ENCODE results near the gene CNNM1. TPM values are rescaled to one million over a fixed set of nuclear protein-coding genes. Genes with fewer than 3 reads are reported as not detected.

Gene CNNM1
- total RNA-seq, 8 experiments from 2014 or later = 1.4 to 4.0 (median 2.8) TPM

DNA sequence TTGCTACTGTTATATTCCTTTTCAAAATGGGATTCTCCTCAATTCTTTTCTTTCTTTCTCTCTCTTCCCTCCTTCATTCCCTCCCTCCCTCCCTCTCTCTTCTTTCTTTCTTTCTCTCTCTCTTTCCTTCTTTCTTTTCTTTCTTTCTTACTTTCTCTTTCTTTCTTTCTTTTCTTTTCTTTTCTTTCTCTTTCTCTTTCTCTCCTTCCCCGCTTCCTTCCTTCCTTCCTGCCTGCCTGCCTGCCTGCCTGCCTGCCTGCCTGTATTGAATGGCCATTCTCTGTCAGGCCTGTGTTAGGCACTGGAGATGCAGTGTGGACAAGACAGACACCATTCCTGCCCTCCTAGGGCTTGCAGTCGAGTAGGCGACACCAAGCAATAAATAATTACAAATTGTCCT lies 11.5 kb downstream of the CNNM1 start:
- in situ Hi-C loops (cut with MboI; ENCODE audit: low pct_unique_long_range_greater_than_20kb in 2 of 9, low sequenced_read_pairs in 9 of 9, unreplicated experiment in 9 of 9) = no loop called here
- Histone ChIP-seq H3K4me1 (replicated peaks in 1 of 2) (peaks cover 21 to 30% of the 10 kb centered on the region in 2 donors), H3K27ac (no peak overlapping the region), H3K4me3 (no peak overlapping the region)
- ATAC-seq (replicated peaks in 6 of 8) = no peak
- 82 to 100% (median 90%) methylated on average over 1 to 3 of the region's 3 CpGs; no CpG with 5 or more reads in 6 of the 10 experiments for whole genome bisulfite sequencing, 10 experiments

DNA sequence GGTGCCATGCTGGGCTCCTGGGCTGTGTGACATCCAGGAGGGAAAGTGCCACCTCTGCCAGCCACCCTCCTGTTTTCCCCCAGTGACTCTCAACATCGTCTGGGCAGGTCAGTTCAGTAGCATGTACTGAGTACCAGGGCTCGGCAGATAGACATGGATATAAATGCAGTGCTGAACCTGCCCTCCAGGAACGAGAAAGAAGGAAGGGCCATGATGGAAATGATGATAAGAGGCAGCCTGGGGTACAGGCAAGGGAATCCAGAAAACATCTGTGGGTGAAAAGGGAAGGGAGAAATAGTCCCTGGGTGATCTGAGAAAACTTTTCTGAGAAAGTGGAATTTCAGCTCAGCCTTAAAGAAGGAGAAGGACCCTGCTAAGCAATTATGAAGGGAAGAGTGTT lies 12.1 kb downstream of the CNNM1 start:
- no peak overlapping the region for H3K4me3 ChIP-seq
- no peak for ATAC-seq (replicated peaks in 6 of 8)
- in situ Hi-C loops (cut with MboI; ENCODE audit: low pct_unique_long_range_greater_than_20kb in 2 of 9, low sequenced_read_pairs in 9 of 9, unreplicated experiment in 9 of 9) = no loop called here
- peaks cover 21 to 28% of the 10 kb centered on the region in 2 donors for H3K4me1 ChIP-seq (replicated peaks in 1 of 2)
- no peak overlapping the region for H3K27ac ChIP-seq
- 50 to 100% (median 87%) methylated on average over 1 to 3 of the region's 3 CpGs; no CpG with 5 or more reads in 2 of the 10 experiments for WGBS, 10 experiments

- Histone ChIP-seq H3K27ac (no peak overlapping the region), H3K4me3 (no peak overlapping the region), H3K4me1 (replicated peaks in 1 of 2) (peaks cover 15 to 21% of the 10 kb centered on the region in 2 donors)
- peak in 1 of 8 experiments; percentile 64 for ATAC-seq (replicated peaks in 6 of 8)
- in situ Hi-C loops (cut with MboI; ENCODE audit: low pct_unique_long_range_greater_than_20kb in 2 of 9, low sequenced_read_pairs in 9 of 9, unreplicated experiment in 9 of 9) = no loop called here
- 40 to 100% (median 82%) methylated on average over 1 to 3 of the region's 3 CpGs for WGBS, 10 experiments
Observed at GRCh38 chr10:99341860-99342490, 12.8 kb downstream of the CNNM1 start.

DNA sequence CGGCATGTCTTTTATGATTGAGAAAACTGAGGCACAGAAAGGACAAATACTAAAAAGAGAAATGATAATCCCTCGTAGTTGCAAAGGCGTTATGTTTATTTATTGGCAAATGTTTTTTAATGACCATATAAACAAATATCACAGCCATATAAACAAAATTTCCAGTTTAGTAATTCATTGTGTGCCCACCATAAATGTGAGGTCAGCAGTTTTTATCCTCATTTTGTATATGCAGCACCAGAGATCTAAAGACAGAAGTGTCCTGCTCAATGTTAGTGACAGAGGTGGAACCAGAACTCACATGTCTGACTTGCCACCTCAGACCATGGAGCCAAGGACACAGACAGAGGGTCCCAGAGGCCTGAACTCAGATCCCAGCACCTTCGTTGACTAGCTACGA lies 14.1 kb downstream of the CNNM1 start:
- 88 to 100% (median 98%) methylated on average over 2 to 5 of the region's 5 CpGs; no CpG with 5 or more reads in 2 of the 10 experiments for WGBS, 10 experiments
- in situ Hi-C loops (cut with MboI; ENCODE audit: low pct_unique_long_range_greater_than_20kb in 2 of 9, low sequenced_read_pairs in 9 of 9, unreplicated experiment in 9 of 9) = no loop called here
- no peak for ATAC-seq (replicated peaks in 6 of 8)
- H3K4me3 ChIP-seq = no peak overlapping the region
- H3K27ac ChIP-seq = no peak overlapping the region
- H3K4me1 ChIP-seq (replicated peaks in 1 of 2) = peaks cover 10 to 12% of the 10 kb centered on the region in 2 donors

DNA sequence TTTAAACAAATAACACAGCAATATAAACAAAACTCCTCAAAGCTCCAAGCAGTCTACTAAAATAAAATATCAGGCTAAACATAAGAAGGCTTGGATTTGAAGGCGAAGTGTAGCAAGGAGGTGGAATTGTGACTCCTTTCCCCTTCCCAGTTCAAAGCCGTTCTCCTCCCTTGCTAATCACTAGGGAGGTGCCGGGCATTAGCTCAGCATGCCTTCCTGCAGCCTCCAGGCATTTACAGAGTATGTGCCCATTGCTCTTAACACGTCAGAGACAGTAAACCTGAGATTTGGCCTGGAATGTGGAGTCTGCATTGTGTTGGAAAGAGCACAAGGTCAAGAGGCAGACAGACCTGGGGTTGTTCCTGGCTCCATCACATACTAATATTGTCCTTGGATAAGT lies 15.6 kb downstream of the CNNM1 start:
- in situ Hi-C loops (cut with MboI; ENCODE audit: low pct_unique_long_range_greater_than_20kb in 2 of 9, low sequenced_read_pairs in 9 of 9, unreplicated experiment in 9 of 9) = no loop called here
- ATAC-seq (replicated peaks in 6 of 8) = peak in 3 of 8 experiments; percentile 82 to 91 (median 90)
- Histone ChIP-seq H3K27ac (no peak overlapping the region), H3K4me1 (replicated peaks in 1 of 2) (peaks cover 10 to 12% of the 10 kb centered on the region in 2 donors), H3K4me3 (no peak overlapping the region)
- 29 to 100% (median 64%) methylated on average over 1 to 4 of the region's 4 CpGs; no CpG with 5 or more reads in 4 of the 10 experiments for WGBS, 10 experiments

DNA sequence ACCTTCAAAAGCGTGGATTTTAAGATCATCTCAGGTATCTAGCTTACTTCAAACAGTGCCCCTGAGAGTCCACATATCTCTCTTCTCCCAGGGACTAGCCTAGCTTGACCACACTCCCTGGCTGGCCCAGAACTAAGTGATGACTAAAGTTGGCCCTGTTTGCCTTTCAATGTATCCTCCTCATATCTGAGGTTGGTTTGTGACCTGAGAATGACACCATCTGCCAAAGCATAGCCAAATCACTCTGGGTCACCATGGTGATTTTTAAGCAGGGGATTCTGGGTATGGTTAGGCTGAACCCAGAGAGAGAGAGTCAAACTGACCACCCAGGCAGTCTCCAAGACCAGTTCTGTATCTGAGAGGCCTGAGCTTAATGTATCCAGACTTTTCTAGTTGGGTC lies 16.2 kb downstream of the CNNM1 start:
- in situ Hi-C loops (cut with MboI; ENCODE audit: low pct_unique_long_range_greater_than_20kb in 2 of 9, low sequenced_read_pairs in 9 of 9, unreplicated experiment in 9 of 9) = no loop called here
- H3K4me1 ChIP-seq (replicated peaks in 1 of 2) = peaks cover 10 to 12% of the 10 kb centered on the region in 2 donors
- 67 to 100% (median 100%) methylated on average over 1 of the region's 1 CpG; no CpG with 5 or more reads in 3 of the 10 experiments for WGBS, 10 experiments
- H3K27ac ChIP-seq = no peak overlapping the region
- ATAC-seq (replicated peaks in 6 of 8) = peak in 2 of 8 experiments; percentile 12 to 13
- no peak overlapping the region for H3K4me3 ChIP-seq

DNA sequence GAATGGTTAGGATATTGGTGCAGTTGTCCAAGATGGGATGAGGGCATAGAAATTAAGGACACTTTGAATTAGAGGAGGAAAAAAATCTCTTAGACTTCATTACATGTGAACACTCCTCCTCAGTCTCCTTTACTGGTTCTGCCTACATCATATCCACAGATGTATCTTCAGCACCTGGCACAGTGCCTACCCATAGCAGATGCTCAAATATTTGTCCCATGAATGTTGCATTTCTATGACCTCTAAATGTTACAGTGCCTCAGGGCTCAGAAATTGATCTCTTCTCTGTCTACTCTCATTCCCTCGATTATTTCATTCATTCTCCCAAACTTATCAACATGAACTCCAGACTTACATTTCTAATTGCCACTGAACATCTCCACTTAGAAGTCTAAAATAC lies 17.1 kb downstream of the CNNM1 start:
- 0 to 100% (median 39%) methylated on average over 1 of the region's 1 CpG; no CpG with 5 or more reads in 2 of the 10 experiments for WGBS, 10 experiments
- Histone ChIP-seq H3K27ac (no peak overlapping the region), H3K4me1 (replicated peaks in 1 of 2) (peaks cover 10 to 11% of the 10 kb centered on the region in 2 donors), H3K4me3 (no peak overlapping the region)
- peak in 3 of 8 experiments; percentile 37 to 86 (median 53) for ATAC-seq (replicated peaks in 6 of 8)
- in situ Hi-C loops (cut with MboI; ENCODE audit: low pct_unique_long_range_greater_than_20kb in 2 of 9, low sequenced_read_pairs in 9 of 9, unreplicated experiment in 9 of 9) = no loop called here

- Histone ChIP-seq H3K27ac (no peak overlapping the region), H3K4me1 (replicated peaks in 1 of 2) (peaks cover 0 to 3% of the 10 kb centered on the region in 2 donors), H3K4me3 (no peak overlapping the region)
- in situ Hi-C loops (cut with MboI; ENCODE audit: low pct_unique_long_range_greater_than_20kb in 2 of 9, low sequenced_read_pairs in 9 of 9, unreplicated experiment in 9 of 9) = no loop called here
- no peak for ATAC-seq (replicated peaks in 6 of 8)
- 83 to 100% (median 100%) methylated on average over 1 to 4 of the region's 5 CpGs; no CpG with 5 or more reads in 3 of the 10 experiments for WGBS, 10 experiments
Observed at GRCh38 chr10:99347672-99348071, 18.5 kb downstream of the CNNM1 start.

- in situ Hi-C loops (cut with MboI; ENCODE audit: low pct_unique_long_range_greater_than_20kb in 2 of 9, low sequenced_read_pairs in 9 of 9, unreplicated experiment in 9 of 9) = no loop called here
- 20 to 100% (median 80%) methylated on average over 1 of the region's 1 CpG; no CpG with 5 or more reads in 5 of the 10 experiments for WGBS, 10 experiments
- ATAC-seq (replicated peaks in 6 of 8) = no peak
- Histone ChIP-seq H3K4me1 (replicated peaks in 1 of 2) (no peaks in the 10 kb centered on the region), H3K27ac (no peak overlapping the region), H3K4me3 (no peak overlapping the region)
Observed at GRCh38 chr10:99353182-99353581, 24.0 kb downstream of the CNNM1 start.

DNA sequence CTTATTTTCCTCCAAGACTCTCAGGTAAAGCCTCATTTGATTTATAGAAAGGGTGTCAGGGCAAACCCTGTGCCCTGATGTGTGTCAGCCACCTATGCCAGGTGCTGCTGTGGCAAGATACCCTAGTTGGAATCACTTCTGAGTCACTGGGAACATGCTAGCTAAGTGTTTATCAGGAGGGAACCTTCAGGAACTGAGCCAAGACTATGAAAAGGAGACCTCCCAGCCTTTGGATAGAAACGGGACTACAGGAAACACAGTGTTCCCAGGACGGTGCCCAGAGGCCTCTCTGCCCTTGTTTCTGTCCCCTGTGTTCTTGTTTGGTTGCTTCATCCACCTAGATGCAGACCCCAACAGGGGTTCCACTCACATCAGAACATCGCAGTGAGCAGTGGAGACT lies 28.5 kb downstream of the CNNM1 start:
- no peak overlapping the region for H3K27ac ChIP-seq
- ATAC-seq (replicated peaks in 6 of 8) = peak in 1 of 8 experiments; percentile 40
- WGBS, 10 experiments = 44 to 100% (median 80%) methylated on average over 1 to 3 of the region's 3 CpGs; no CpG with 5 or more reads in 3 of the 10 experiments

DNA sequence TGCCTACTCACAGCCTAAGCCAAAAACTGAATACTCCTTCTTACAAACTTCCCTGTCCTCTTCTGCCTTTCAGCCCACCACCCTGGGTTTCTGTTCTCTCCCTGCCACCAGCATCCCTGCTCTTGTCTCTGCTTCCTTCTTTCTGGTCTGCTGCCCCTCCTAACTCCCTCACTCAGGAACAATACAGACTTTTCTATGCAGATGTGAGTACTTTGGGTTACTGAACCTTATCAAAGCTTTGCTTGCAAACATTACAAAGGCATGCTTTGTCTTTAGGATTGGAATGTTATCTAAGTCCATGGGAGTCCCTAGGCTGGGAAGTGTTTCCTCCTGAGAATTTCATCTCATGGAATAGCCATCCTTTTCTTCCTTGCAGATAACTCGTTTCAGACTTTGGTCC lies 28.9 kb downstream of the CNNM1 start:
- Histone ChIP-seq H3K4me3 (no peak overlapping the region), H3K27ac (no peak overlapping the region), H3K4me1 (replicated peaks in 1 of 2) (no peaks in the 10 kb centered on the region)
- in situ Hi-C loops (cut with MboI; ENCODE audit: low pct_unique_long_range_greater_than_20kb in 2 of 9, low sequenced_read_pairs in 9 of 9, unreplicated experiment in 9 of 9) = no loop called here
- ATAC-seq (replicated peaks in 6 of 8) = no peak
- 43 to 80% (median 66%) methylated on average over 1 of the region's 1 CpG; no CpG with 5 or more reads in 4 of the 10 experiments for WGBS, 10 experiments

More for the DNA sequence above, 28.5 kb downstream of the CNNM1 start:
- no peak overlapping the region for H3K4me3 ChIP-seq
- in situ Hi-C loops (cut with MboI; ENCODE audit: low pct_unique_long_range_greater_than_20kb in 2 of 9, low sequenced_read_pairs in 9 of 9, unreplicated experiment in 9 of 9) = no loop called here
- no peaks in the 10 kb centered on the region for H3K4me1 ChIP-seq (replicated peaks in 1 of 2)

DNA sequence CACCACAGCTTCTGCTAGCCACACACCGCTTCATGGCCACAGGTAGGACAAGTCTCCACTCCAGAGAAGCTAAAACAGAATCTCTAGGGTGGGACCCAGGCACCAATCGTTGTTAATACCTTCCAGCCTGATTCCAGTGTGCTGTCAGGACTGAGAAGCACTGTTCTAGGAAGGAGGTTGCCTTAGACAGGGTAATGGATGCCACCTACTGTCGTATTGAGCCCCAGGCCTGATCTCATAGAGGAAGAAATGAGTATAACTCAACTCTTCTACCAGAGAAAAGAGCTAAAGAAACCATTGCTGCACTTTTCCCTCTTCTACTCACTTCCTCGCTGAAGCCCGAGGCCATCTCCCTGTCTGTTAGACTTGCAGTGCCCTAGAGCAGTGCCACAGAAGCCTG lies 31.8 kb downstream of the CNNM1 start:
- no peak overlapping the region for H3K4me3 ChIP-seq
- ATAC-seq (replicated peaks in 6 of 8) = peak in 3 of 8 experiments; percentile 25 to 63 (median 40)
- no peak overlapping the region for H3K27ac ChIP-seq
- in situ Hi-C loops (cut with MboI; ENCODE audit: low pct_unique_long_range_greater_than_20kb in 2 of 9, low sequenced_read_pairs in 9 of 9, unreplicated experiment in 9 of 9) = no loop called here
- WGBS, 10 experiments = 40 to 100% (median 82%) methylated on average over 1 to 4 of the region's 5 CpGs; no CpG with 5 or more reads in 2 of the 10 experiments
- H3K4me1 ChIP-seq (replicated peaks in 1 of 2) = no peaks in the 10 kb centered on the region

GRCh38 chr10:99364125-99364524 lies 35.0 kb downstream of the CNNM1 start:
- no peak overlapping the region for H3K27ac ChIP-seq
- no peaks in the 10 kb centered on the region for H3K4me1 ChIP-seq (replicated peaks in 1 of 2)
- in situ Hi-C loops (cut with MboI; ENCODE audit: low pct_unique_long_range_greater_than_20kb in 2 of 9, low sequenced_read_pairs in 9 of 9, unreplicated experiment in 9 of 9) = no loop called here
- no peak overlapping the region for H3K4me3 ChIP-seq
- ATAC-seq (replicated peaks in 6 of 8) = no peak
- 0 to 100% (median 84%) methylated on average over 1 to 4 of the region's 4 CpGs; no CpG with 5 or more reads in 3 of the 10 experiments for whole genome bisulfite sequencing, 10 experiments

DNA sequence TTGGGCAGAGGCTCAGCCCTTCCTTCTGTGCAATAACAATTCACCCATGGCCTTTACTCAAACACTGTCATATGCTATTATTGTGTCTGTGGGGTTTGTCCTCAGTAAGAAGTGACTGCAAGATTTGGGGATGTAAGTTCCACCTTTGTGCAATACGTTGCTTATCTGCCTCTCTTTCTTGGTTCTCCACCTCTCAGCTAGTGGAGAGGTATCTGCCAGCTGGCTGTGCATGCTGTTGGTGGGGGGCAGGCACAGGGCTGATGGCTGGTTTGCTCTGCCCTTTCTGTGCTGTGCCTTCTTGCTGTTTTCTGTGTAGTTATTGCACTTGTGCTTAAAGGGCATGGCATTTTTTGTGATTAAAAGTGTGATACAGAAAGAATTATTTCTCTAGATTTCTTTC lies 36.2 kb downstream of the CNNM1 start:
- no peaks in the 10 kb centered on the region for H3K4me1 ChIP-seq (replicated peaks in 1 of 2)
- in situ Hi-C loops (cut with MboI; ENCODE audit: low pct_unique_long_range_greater_than_20kb in 2 of 9, low sequenced_read_pairs in 9 of 9, unreplicated experiment in 9 of 9) = no loop called here
- 0 to 80% (median 48%) methylated on average over 1 of the region's 1 CpG; no CpG with 5 or more reads in 6 of the 10 experiments for WGBS, 10 experiments
- no peak overlapping the region for H3K4me3 ChIP-seq
- ATAC-seq (replicated peaks in 6 of 8) = no peak
- no peak overlapping the region for H3K27ac ChIP-seq
